Measurements from ENCODE around the gene FAM241A. TPM values are rescaled to one million over a fixed set of nuclear protein-coding genes. Genes with fewer than 3 reads are reported as not detected.
A peak's percentile ranks its signal among the peaks of the same experiment; 100 is the strongest.

The FAM241A gene
- total and polyA plus RNA-seq, 9 of the 15 experiments (the other 6 are each of a cell fraction or from before 2014, with no cell fraction given): 2.3 to 8.5 (median 5.3) TPM

GRCh38 chr4:112222219-112222955 lies 77.1 kb downstream of the FAM241A start:
- intact Hi-C loops (cut with micrococcal nuclease) (no loop called here), in situ Hi-C loops (cut with MboI) (no loop called here)
- H3K27ac ChIP-seq (ENCODE audit: extremely low read depth, low read depth, low read length): no peak overlapping the region
- H3K9ac ChIP-seq (ENCODE audit: insufficient read depth in 1 of 2, low read depth in 2 of 2, low read length in 2 of 2): no peak overlapping the region
- H3K4me2 ChIP-seq (ENCODE audit: insufficient read depth, low read length): no peak overlapping the region
- no peak for DNase-seq (ENCODE audit: extremely low read depth in 1 of 4, low spot score in 3 of 4)
- H3K36me3 ChIP-seq (ENCODE audit: control insufficient read depth, insufficient read depth, low read length): no peaks in the 10 kb centered on the region
- H3K9me3 ChIP-seq (replicated peaks; ENCODE audit: control insufficient read depth, insufficient read depth, low read depth, low read length): peaks cover 3% of the 10 kb centered on the region; the same call in 1 of the 2 replicates
- no peaks in the 10 kb centered on the region for H3K9me1 ChIP-seq (ENCODE audit: control insufficient read depth, insufficient read depth, low read length)
- H3K4me1 ChIP-seq (replicated peaks in 1 of 2; ENCODE audit: control insufficient read depth in 2 of 2, insufficient read depth in 2 of 2, low read length in 2 of 2): no peaks in the 10 kb centered on the region
- H2AFZ ChIP-seq (ENCODE audit: low read depth, low read length): no peak overlapping the region
- no peak for ATAC-seq
- no peak for FAIRE-seq
- ChIA-PET POLR2A (no interaction called here), CTCF (ENCODE audit: low intra/inter-chr PET ratio) (no interaction called here)
- 79% methylated on average over 34 of the region's 43 CpGs for WGBS (ENCODE audit: insufficient coverage, low coverage, missing lambda C conversion rate)
- peak; percentile 90 for TF ChIP-seq ZBTB33 (CRISPR knock-in tag; IDR thresholded peaks at IDR 0.05)
- TF ChIP-seq THAP12 (CRISPR knock-in tag; IDR thresholded peaks at IDR 0.05): no peak
- no peaks in the 10 kb centered on the region for H3K79me2 ChIP-seq (ENCODE audit: control insufficient read depth, insufficient read depth, low read length)
- H3K4me3 ChIP-seq: no peak overlapping the region
- no peaks in the 10 kb centered on the region for H4K20me1 ChIP-seq (replicated peaks; ENCODE audit: control insufficient read depth, insufficient read depth, low read length)
- BruUV-seq (replicated peaks): no TSS peak
- H3K27me3 ChIP-seq (ENCODE audit: control insufficient read depth in 2 of 2, insufficient read depth in 2 of 2, low read length in 2 of 2): no peaks in the 10 kb centered on the region

Data from K562 (cell line).